ENCODE results near the gene XYLB. TPM values are rescaled to one million over a fixed set of nuclear protein-coding genes. Genes with fewer than 3 reads are reported as not detected.
A peak's percentile ranks its signal among the peaks of the same experiment; 100 is the strongest.

The XYLB gene
- total RNA-seq, 1 experiment from 2014 or later, result 6.6 TPM

- no peak overlapping the region for H3K27ac ChIP-seq (ENCODE audit: low read length)
- DNase-seq (ENCODE audit: low read depth, low spot score), result no peak
- no peak; the same call in 1 of the 2 replicates for ATAC-seq
- peak overlapping the region; percentile 56 to 66 for H3K4me3 ChIP-seq (ENCODE audit: low read depth in 2 of 2, low read length in 2 of 2)
- ChIA-PET POLR2A (no interaction called here), CTCF (no interaction called here)
- in situ Hi-C loops (cut with HindIII; ENCODE audit: low pct_unique_long_range_greater_than_20kb, low sequenced_read_pairs) (no loop called here), intact Hi-C loops (cut with micrococcal nuclease; ENCODE audit: unreplicated experiment) (no loop called here)
- TF ChIP-seq TCF7L2 (IDR thresholded peaks at IDR 0.05; ENCODE audit: low read depth, low read length) (no peak), SIN3A (IDR thresholded peaks at IDR 0.05; ENCODE audit: borderline replicate concordance, insufficient read depth, low read depth, low read length) (no peak)
- TF ChIP-seq, protein P1, sequence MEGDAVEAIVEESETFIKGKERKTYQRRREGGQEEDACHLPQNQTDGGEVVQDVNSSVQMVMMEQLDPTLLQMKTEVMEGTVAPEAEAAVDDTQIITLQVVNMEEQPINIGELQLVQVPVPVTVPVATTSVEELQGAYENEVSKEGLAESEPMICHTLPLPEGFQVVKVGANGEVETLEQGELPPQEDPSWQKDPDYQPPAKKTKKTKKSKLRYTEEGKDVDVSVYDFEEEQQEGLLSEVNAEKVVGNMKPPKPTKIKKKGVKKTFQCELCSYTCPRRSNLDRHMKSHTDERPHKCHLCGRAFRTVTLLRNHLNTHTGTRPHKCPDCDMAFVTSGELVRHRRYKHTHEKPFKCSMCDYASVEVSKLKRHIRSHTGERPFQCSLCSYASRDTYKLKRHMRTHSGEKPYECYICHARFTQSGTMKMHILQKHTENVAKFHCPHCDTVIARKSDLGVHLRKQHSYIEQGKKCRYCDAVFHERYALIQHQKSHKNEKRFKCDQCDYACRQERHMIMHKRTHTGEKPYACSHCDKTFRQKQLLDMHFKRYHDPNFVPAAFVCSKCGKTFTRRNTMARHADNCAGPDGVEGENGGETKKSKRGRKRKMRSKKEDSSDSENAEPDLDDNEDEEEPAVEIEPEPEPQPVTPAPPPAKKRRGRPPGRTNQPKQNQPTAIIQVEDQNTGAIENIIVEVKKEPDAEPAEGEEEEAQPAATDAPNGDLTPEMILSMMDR (IDR thresholded peaks at IDR 0.05), result no peak
- no TSS peak for BruUV-seq (replicated peaks)
- no peaks in the 10 kb centered on the region for H3K9me3 ChIP-seq (ENCODE audit: control insufficient read depth, insufficient read depth, low read depth, low read length)
- H3K27me3 ChIP-seq (ENCODE audit: control insufficient read depth, insufficient read depth, low read length), result no peaks in the 10 kb centered on the region
- H3K4me1 ChIP-seq (ENCODE audit: control insufficient read depth, insufficient read depth, low read length), result peaks cover under 1% of the 10 kb centered on the region; the same call in 1 of the 2 replicates
- no peaks in the 10 kb centered on the region for H3K36me3 ChIP-seq (ENCODE audit: control insufficient read depth, insufficient read depth, low read length)
Observed at GRCh38 chr3:38453913-38454177, 107.3 kb downstream of the XYLB start.

- CTCF ChIA-PET, result no interaction called here
Observed at GRCh38 chr3:38454178-38454883, 107.7 kb downstream of the XYLB start.

DNA sequence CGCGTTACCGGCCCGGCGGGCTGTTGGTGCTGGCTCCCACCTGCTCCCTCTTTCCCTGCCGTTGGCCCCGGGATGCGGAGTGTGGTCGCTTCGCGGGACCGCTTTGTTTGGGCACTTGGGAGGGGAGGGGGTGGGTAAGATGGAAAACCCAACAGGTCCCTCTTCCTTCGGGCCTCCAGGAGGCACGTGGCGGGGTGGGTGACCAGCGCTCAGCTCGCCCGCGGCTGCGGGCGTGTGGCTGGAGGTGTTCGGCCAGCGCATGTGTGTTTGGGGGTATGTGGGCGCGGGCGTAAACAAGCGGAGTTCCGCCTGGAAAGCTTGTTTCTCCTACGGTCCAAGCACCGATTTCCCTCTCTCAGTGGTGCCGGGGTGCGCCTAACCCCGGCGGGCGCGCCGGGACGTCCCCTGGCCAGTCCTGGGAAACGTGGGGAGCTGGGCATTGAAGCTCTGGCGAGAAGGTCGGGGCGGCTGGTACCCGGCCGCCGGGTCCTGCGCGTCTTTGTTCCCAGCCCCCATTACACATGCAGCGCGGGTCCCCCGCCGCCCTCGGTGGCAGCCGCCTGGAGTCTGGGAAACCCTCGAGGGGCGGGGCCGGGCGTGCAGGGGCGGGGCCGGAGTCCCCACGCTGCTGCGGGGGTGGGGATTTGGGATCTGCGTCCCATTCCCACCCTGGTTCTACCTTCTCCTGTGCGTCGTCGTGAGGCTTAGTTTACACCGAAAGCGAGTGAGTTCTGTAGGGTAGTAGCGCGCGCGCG, 108.5 kb downstream of the XYLB start:
- intact Hi-C loops (cut with micrococcal nuclease; ENCODE audit: unreplicated experiment), result no loop called here
- Histone ChIP-seq H3K27me3 (ENCODE audit: control insufficient read depth, insufficient read depth, low read length) (no peaks in the 10 kb centered on the region), H3K27ac (ENCODE audit: low read length) (0 out of 2 replicates have a peak overlapping the region, but pooled peaks have one; percentile 23), H3K4me3 (ENCODE audit: low read depth in 2 of 2, low read length in 2 of 2) (peak overlapping the region; percentile 56 to 66), H3K36me3 (ENCODE audit: control insufficient read depth, insufficient read depth, low read length) (no peaks in the 10 kb centered on the region), H3K9me3 (ENCODE audit: control insufficient read depth, insufficient read depth, low read depth, low read length) (no peaks in the 10 kb centered on the region), H3K4me1 (ENCODE audit: control insufficient read depth, insufficient read depth, low read length) (peaks cover 7% of the 10 kb centered on the region; the same call in 1 of the 2 replicates)
- in situ Hi-C loops (cut with HindIII; ENCODE audit: low pct_unique_long_range_greater_than_20kb, low sequenced_read_pairs), result no loop called here
- POLR2A ChIA-PET, result no interaction called here
- no peak for TF ChIP-seq REST (IDR thresholded peaks at IDR 0.05; ENCODE audit: insufficient read depth in 1 of 2, low read depth in 2 of 2, low read length in 1 of 2)
- TF ChIP-seq POLR2AphosphoS5 (IDR thresholded peaks at IDR 0.05; ENCODE audit: low read depth, low read length), result no peak
- no peak for TF ChIP-seq SIN3A (IDR thresholded peaks at IDR 0.05; ENCODE audit: borderline replicate concordance, insufficient read depth, low read depth, low read length)
- BruUV-seq (replicated peaks), result no TSS peak
- DNase-seq (ENCODE audit: low read depth, low spot score) (no peak), ATAC-seq (peak; percentile 75)
- CTCF ChIA-PET, result no interaction called here

More at GRCh38 chr3:38454178-38454883, 107.7 kb downstream of the XYLB start:
- peak overlapping the region; percentile 56 to 66 for H3K4me3 ChIP-seq (ENCODE audit: low read depth in 2 of 2, low read length in 2 of 2)
- intact Hi-C loops (cut with micrococcal nuclease; ENCODE audit: unreplicated experiment) (no loop called here), in situ Hi-C loops (cut with HindIII; ENCODE audit: low pct_unique_long_range_greater_than_20kb, low sequenced_read_pairs) (no loop called here)
- POLR2A ChIA-PET, result no interaction called here
- H3K27me3 ChIP-seq (ENCODE audit: control insufficient read depth, insufficient read depth, low read length), result no peaks in the 10 kb centered on the region
- BruUV-seq (replicated peaks), result no TSS peak
- no peak for TF ChIP-seq POLR2AphosphoS5 (IDR thresholded peaks at IDR 0.05; ENCODE audit: low read depth, low read length)
- TF ChIP-seq SIN3A (IDR thresholded peaks at IDR 0.05; ENCODE audit: borderline replicate concordance, insufficient read depth, low read depth, low read length), result 0 out of 2 replicates have a peak, but pooled peaks have one; percentile 50
- DNase-seq (ENCODE audit: low read depth, low spot score) (no peak), ATAC-seq (peak; percentile 42)
- no peaks in the 10 kb centered on the region for H3K9me3 ChIP-seq (ENCODE audit: control insufficient read depth, insufficient read depth, low read depth, low read length)
- H3K27ac ChIP-seq (ENCODE audit: low read length), result 0 out of 2 replicates have a peak overlapping the region, but pooled peaks have one; percentile 23
- H3K36me3 ChIP-seq (ENCODE audit: control insufficient read depth, insufficient read depth, low read length), result no peaks in the 10 kb centered on the region
- peaks cover 5% of the 10 kb centered on the region; the same call in 1 of the 2 replicates for H3K4me1 ChIP-seq (ENCODE audit: control insufficient read depth, insufficient read depth, low read length)

All from Panc1 (cell line).